ENCODE measurements around the gene PLA2G6.

Gene PLA2G6

GRCh38 chr22:38213319-38213989 lies 31.8 kb upstream of the PLA2G6 start:
- no peak for DNase-seq (ENCODE audit: low read depth in 2 of 2)
- no peak for TF ChIP-seq CTCF (IDR thresholded peaks at IDR 0.05; ENCODE audit: low read depth, low read length)
- H3K4me3 ChIP-seq (replicated peaks in 1 of 2; ENCODE audit: low read depth in 2 of 2, low read length in 2 of 2) = no peak overlapping the region

GRCh38 chr22:38212442-38212841 lies 30.8 kb upstream of the PLA2G6 start:
- TF ChIP-seq CTCF (IDR thresholded peaks at IDR 0.05; ENCODE audit: low read depth, low read length) = no peak
- H3K4me3 ChIP-seq (replicated peaks in 1 of 2; ENCODE audit: low read depth in 2 of 2, low read length in 2 of 2) = no peak overlapping the region
- no peak for DNase-seq (ENCODE audit: low read depth in 2 of 2)

GRCh38 chr22:38211556-38211955 lies 29.9 kb upstream of the PLA2G6 start:
- no peak for TF ChIP-seq CTCF (IDR thresholded peaks at IDR 0.05; ENCODE audit: low read depth, low read length)
- H3K4me3 ChIP-seq (replicated peaks in 1 of 2; ENCODE audit: low read depth in 2 of 2, low read length in 2 of 2) = no peak overlapping the region
- no peak for DNase-seq (ENCODE audit: low read depth in 2 of 2)

GRCh38 chr22:38208551-38208968 lies 26.9 kb upstream of the PLA2G6 start:
- DNase-seq (ENCODE audit: low read depth in 2 of 2) = no peak
- no peak overlapping the region for H3K4me3 ChIP-seq (replicated peaks in 1 of 2; ENCODE audit: low read depth in 2 of 2, low read length in 2 of 2)
- TF ChIP-seq CTCF (IDR thresholded peaks at IDR 0.05; ENCODE audit: low read depth, low read length) = no peak

GRCh38 chr22:38207898-38208432 lies 26.3 kb upstream of the PLA2G6 start:
- H3K4me3 ChIP-seq (replicated peaks in 1 of 2; ENCODE audit: low read depth in 2 of 2, low read length in 2 of 2) = no peak overlapping the region
- DNase-seq (ENCODE audit: low read depth in 2 of 2) = no peak
- TF ChIP-seq CTCF (IDR thresholded peaks at IDR 0.05; ENCODE audit: low read depth, low read length) = no peak

GRCh38 chr22:38205261-38206128 lies 23.9 kb upstream of the PLA2G6 start:
- no peak overlapping the region for H3K4me3 ChIP-seq (replicated peaks in 1 of 2; ENCODE audit: low read depth in 2 of 2, low read length in 2 of 2)
- DNase-seq (ENCODE audit: low read depth in 2 of 2) = peak; percentile 49 to 95
- TF ChIP-seq CTCF (IDR thresholded peaks at IDR 0.05; ENCODE audit: low read depth, low read length) = no peak

Data from cardiac fibroblast (primary cell).